SIG-M5 treated with dmso at 0.1 percent for 504 hours (cell line): ENCODE results near the gene GMDS.
"Not testable (repeated sequence)": the region's sequence is repeated elsewhere in the genome, so short reads cannot be mapped to it uniquely, and the experiment has no call there.

Source experiments
- DNase-seq: peaks from one replicate; lab custom pipeline; 2025; ENCODE audit not compliant: unreplicated experiment; lab: John Stamatoyannopoulos, UW

The GMDS gene

GRCh38 chr6:1869769-1870168 lies 375.6 kb downstream of the GMDS start:
- no peak for DNase-seq

GRCh38 chr6:1869308-1869707 lies 376.1 kb downstream of the GMDS start:
- DNase-seq = no peak

- peak; percentile 58 for DNase-seq
These were observed 376.7 kb downstream of the GMDS start for GRCh38 chr6:1868561-1869261.

GRCh38 chr6:1867197-1867596 lies 378.2 kb downstream of the GMDS start:
- DNase-seq = no peak

- DNase-seq = no peak
These were observed 379.8 kb downstream of the GMDS start for GRCh38 chr6:1865585-1865984.

- no peak for DNase-seq
These were observed 380.9 kb downstream of the GMDS start for GRCh38 chr6:1864496-1864895.

- no peak for DNase-seq
These were observed 383.0 kb downstream of the GMDS start for GRCh38 chr6:1862411-1862810.

- DNase-seq = no peak
These were observed 384.6 kb downstream of the GMDS start for GRCh38 chr6:1860756-1861348.

- DNase-seq = no peak
These were observed 386.5 kb downstream of the GMDS start for GRCh38 chr6:1858859-1859258.

- DNase-seq = no peak
These were observed 387.2 kb downstream of the GMDS start for GRCh38 chr6:1858196-1858595.

- no peak for DNase-seq
These were observed 389.0 kb downstream of the GMDS start for GRCh38 chr6:1856381-1856780.

- no peak for DNase-seq
These were observed 389.5 kb downstream of the GMDS start for GRCh38 chr6:1855890-1856289.

GRCh38 chr6:1854296-1854695 lies 391.1 kb downstream of the GMDS start:
- no peak for DNase-seq

GRCh38 chr6:1853761-1854160 lies 391.6 kb downstream of the GMDS start:
- no peak for DNase-seq

GRCh38 chr6:1851681-1852456 lies 393.5 kb downstream of the GMDS start:
- no peak for DNase-seq

- no peak for DNase-seq
These were observed 394.6 kb downstream of the GMDS start for GRCh38 chr6:1850840-1851157.

GRCh38 chr6:1850121-1850839 lies 395.1 kb downstream of the GMDS start:
- DNase-seq = no peak

- DNase-seq = peak; percentile 47
These were observed 395.7 kb downstream of the GMDS start for GRCh38 chr6:1849691-1850090.

- DNase-seq = no peak
These were observed 396.7 kb downstream of the GMDS start for GRCh38 chr6:1848752-1849151.

- DNase-seq = no peak
These were observed 398.8 kb downstream of the GMDS start for GRCh38 chr6:1846611-1847010.

- not testable (repeated sequence) for DNase-seq
These were observed 399.9 kb downstream of the GMDS start for GRCh38 chr6:1845543-1845942.

- no peak for DNase-seq
These were observed 403.1 kb downstream of the GMDS start for GRCh38 chr6:1842334-1842733.
